GM12875 (cell line): ENCODE measurements around the gene TPI1.
A peak's percentile ranks its signal among the peaks of the same experiment; 100 is the strongest.
"Not testable (repeated sequence)": the region's sequence is repeated elsewhere in the genome, so short reads cannot be mapped to it uniquely, and the experiment has no call there.

Experiments used
- H3K4me3 ChIP-seq: one replicate; pipeline ENCODE4 v1.5.1; 2011; ENCODE audit warnings: low read depth, low read length, control low read depth
- TF ChIP-seq, protein P1 (sequence below): IDR thresholded peaks from 2 replicates; pipeline ENCODE4 v1.5.1; 2011; ENCODE audit warnings: low read depth, mild to moderate bottlenecking, control low read depth, inconsistent platforms, low read length, moderate library complexity, borderline replicate concordance; ENCODE audit not compliant: insufficient read depth

TPI1 gene

DNA sequence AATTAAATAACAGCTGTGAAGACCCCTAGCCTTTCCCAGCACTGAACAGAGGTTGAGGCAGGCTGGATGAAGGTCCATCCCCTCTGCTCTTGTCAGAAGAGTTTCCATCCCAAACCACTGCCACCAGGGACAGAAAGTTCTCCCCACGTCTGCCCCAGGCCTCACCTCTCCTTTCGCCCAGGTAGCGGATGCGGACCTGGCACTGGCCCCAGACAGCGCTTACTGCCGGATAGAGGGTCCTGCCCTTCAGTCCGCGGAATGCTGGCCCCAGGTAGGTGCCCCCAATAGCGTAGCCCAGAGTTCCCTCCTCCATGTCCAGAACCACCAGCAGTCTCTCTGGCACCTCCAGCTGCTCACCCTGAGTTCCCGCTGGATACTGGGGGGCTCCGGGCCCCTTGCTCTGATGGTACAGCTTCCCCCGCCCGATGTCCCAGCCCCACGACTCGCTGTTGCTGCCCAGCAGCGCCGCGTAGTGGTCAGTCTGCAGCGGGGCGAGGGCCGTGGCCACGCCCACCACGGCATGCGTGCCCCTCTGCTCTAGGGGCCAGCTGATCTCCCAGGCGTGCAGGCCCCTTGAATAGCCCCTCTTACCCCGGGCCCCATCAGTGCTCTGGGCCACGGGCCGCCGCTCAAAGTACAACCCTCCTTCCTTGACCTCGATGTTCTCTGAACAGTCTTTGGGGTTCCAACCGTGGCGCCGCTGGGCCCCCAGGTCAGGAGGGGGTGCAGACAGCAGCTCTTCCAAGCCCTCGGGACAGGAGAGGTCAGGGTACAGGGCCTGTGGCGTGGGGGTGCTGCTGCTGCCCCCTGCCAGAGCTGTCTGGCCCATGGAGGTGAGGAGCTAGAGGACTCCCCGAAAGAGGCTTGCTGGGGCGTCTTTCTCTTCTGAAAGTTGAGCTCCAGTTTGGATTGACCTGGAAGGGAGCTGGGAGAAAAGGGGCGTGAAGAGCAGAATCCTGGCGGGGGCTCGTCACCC lies 5.0 kb downstream of the TPI1 start:
- peak overlapping the region; percentile 52 for H3K4me3 ChIP-seq
- TF ChIP-seq, protein P1, sequence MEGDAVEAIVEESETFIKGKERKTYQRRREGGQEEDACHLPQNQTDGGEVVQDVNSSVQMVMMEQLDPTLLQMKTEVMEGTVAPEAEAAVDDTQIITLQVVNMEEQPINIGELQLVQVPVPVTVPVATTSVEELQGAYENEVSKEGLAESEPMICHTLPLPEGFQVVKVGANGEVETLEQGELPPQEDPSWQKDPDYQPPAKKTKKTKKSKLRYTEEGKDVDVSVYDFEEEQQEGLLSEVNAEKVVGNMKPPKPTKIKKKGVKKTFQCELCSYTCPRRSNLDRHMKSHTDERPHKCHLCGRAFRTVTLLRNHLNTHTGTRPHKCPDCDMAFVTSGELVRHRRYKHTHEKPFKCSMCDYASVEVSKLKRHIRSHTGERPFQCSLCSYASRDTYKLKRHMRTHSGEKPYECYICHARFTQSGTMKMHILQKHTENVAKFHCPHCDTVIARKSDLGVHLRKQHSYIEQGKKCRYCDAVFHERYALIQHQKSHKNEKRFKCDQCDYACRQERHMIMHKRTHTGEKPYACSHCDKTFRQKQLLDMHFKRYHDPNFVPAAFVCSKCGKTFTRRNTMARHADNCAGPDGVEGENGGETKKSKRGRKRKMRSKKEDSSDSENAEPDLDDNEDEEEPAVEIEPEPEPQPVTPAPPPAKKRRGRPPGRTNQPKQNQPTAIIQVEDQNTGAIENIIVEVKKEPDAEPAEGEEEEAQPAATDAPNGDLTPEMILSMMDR: peak; percentile 99

DNA sequence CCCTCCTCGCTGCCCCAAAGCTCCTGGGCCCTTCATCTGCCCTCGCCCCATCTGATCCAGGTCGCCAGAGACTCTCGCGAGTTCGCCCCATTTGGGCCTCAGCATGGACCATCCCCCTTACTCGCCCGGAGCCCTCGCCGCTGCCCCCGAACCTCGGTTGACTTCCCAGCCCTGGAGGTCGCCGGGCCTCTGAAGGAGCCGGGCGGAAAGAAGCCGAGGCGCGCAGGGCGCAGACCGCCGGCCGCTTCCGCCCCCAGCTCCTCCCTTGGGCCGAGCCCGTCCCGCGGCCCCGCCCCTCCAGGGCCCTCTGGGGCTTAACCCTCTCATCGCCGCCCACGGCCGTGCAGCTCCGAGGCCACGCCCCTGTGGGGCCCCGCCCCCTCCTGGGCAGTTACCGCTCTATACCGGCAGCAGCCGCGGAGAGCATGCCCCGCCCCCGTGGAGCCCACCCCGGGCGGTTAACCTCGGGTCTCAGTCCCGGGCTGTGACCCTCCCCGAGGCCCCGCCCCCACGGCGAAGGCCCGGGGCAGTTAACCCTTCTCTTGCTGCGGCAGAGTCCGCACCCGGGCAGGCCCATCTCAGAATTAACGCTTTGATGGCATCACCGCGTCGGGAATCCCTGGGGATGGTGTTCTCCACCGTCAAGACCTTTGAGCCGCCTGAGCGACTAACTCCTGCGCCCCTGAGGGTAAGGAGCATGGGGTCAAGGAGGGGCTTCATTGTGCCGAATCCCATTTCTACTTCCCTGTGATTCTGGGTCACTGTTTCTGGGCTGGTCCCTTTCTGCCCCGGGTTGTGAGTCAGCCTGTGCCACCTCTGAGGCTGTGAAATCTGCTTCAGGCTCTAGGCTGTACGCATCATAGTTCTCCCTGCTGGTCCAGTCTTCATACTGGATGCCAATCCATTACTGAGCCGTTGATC lies 6.0 kb downstream of the TPI1 start, which contains the start of gene SPSB2:
TSS of gene SPSB2 (minus strand) at position 210 of the 921 bp plus-strand sequence. CDS start 402 bp downstream, outside the sequence.
- peak within 1 kb of the TSS; percentile 52 for H3K4me3 ChIP-seq
- TF ChIP-seq, protein P1: no peak

- H3K4me3 ChIP-seq: not testable (repeated sequence)
Observed at GRCh38 chr12:6874015-6874368, 6.7 kb downstream of the TPI1 start.

DNA sequence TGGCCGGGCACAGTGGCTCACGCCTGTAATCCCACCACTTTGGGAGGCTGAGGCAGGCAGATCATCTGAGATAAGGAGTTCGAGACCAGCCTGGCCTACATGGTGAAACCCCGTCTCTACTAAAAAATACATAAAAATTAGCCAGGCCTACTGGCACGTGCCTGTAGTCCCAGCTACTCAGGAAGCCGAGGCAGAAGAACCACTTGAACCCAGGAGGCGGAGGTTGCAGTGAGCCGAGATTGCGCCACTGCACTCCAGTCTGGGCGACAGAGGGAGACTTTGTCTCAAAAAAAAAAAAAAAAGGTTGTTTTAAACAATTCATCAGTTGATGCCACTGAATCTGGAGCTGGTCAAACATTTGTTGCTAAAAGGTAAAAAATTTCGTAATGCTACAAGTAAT lies 12.5 kb downstream of the TPI1 start:
- not testable (repeated sequence) for H3K4me3 ChIP-seq

DNA sequence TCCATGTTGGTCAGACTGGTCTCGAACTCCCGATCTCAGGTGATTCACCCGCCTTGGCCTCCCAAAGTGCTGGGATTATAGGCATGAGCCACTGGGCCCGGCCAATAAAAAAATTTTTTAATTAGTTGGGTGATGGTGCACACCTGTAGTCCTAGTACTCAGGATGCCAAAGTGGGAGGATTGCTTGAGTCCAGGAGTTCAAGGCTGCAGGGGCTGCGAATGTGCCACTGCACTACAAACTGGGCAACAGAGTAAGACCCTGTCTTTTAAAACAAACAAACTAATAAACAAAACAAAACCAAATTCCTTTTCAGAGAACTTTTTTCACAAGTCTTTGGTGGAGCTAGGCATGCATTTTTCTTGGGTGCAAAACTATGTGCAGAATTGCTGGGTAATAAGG lies 15.9 kb downstream of the TPI1 start:
- no peak overlapping the region for H3K4me3 ChIP-seq
- TF ChIP-seq, protein P1: no peak

- H3K4me3 ChIP-seq: no peak overlapping the region
- TF ChIP-seq, protein P1: no peak
Observed at GRCh38 chr12:6883683-6884082, 16.4 kb downstream of the TPI1 start.

GRCh38 chr12:6884539-6884938 lies 17.2 kb downstream of the TPI1 start:
- no peak overlapping the region for H3K4me3 ChIP-seq
- TF ChIP-seq, protein P1: no peak

DNA sequence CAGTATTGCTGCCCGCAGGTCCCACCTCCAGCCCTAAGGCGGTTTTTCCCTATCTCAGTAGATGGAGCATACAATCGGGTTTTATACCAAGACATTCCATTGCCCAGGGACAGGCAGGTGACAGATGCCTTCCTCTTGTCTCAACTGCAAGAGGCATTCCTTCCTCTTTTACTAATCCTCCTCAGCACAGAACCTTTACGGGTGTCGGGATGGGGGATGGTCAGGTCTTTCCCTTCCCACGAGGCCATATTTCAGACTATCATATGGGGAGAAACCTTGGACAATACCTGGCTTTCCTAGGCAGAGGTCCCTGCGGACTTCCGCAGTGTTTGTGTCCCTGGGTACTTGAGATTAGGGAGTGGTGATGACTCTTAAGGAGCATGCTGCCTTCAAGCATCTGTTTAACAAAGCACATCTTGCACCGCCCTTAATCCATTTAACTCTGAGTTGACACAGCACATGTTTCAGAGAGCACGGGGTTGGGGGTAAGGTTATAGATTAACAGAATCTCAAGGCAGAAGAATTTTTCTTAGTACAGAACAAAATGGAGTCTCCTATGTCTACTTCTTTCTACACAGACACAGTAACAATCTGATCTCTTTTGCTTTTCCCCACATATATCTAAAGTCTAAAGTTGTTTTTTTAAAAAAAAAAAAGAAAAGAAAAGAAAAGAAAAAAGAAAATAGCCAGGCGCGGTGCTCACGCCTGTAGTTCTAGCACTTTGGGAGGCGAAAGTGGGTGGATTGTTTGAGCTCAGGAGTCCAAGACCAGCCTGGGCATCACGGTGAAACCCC lies 19.1 kb downstream of the TPI1 start:
- not testable (repeated sequence) for H3K4me3 ChIP-seq
